ENCODE measurements around the gene CACNB3. TPM values are rescaled to one million over a fixed set of nuclear protein-coding genes. Genes with fewer than 3 reads are reported as not detected.

The CACNB3 gene
- total RNA-seq, 1 donor from 2014 or later = 56.3 TPM

DNA sequence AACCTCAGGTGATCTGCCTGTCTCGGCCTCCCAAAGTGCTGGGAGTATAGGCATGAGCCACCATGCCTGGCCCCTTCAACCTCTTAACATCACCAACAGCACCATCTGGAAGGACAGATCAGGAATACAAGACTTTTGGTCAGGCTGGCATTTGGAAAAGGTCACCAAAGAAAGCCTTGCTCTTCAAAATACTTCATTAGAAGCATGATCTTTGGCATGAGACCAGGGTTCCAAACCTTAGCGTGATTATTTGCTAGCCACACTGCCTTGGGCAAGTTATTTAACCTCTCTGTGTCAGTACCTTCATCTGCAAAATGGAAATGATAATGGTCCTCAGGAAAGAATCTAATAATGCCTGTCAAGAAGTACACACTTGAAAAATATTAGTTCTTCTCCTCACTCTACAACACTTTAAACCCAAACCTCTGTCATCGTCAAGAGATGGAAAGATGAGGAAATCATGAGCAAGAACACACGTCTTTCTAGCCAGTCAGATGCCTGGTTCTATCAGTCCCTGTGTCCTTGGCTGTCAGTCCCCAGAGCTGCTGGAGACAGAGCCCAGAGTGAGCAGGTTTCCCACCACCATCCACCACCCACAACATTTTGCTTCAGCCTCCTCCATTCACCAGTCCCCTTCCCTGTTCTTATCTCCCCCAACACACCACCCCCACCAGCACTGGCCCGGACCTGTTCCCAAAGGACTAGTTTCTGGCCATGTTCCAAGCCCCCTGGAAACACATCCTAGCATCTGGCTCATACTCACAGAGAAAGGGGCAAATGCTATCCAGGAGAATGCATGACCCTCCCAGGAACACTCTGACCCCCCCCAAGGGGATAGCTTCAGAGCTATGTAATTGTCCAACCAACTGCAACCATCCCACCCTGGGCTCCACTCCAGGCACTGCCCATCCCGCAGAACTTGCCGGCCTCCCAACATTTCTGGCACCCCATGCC is 31.4 kb upstream of the CACNB3 start:
- Mint-ChIP-seq H3K4me3 (peak overlapping the region; percentile 94), H3K4me1 (ENCODE audit: unreplicated experiment) (peaks cover 25% of the 10 kb centered on the region), H3K9me3 (no peaks in the 10 kb centered on the region), H3K27ac (peak overlapping the region; percentile 71), H3K36me3 (no peaks in the 10 kb centered on the region), H3K27me3 (no peaks in the 10 kb centered on the region)
- no peak for DNase-seq (ENCODE audit: extremely low spot score, unreplicated experiment)
- TF ChIP-seq, protein P1, sequence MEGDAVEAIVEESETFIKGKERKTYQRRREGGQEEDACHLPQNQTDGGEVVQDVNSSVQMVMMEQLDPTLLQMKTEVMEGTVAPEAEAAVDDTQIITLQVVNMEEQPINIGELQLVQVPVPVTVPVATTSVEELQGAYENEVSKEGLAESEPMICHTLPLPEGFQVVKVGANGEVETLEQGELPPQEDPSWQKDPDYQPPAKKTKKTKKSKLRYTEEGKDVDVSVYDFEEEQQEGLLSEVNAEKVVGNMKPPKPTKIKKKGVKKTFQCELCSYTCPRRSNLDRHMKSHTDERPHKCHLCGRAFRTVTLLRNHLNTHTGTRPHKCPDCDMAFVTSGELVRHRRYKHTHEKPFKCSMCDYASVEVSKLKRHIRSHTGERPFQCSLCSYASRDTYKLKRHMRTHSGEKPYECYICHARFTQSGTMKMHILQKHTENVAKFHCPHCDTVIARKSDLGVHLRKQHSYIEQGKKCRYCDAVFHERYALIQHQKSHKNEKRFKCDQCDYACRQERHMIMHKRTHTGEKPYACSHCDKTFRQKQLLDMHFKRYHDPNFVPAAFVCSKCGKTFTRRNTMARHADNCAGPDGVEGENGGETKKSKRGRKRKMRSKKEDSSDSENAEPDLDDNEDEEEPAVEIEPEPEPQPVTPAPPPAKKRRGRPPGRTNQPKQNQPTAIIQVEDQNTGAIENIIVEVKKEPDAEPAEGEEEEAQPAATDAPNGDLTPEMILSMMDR (conservative IDR thresholded peaks at IDR 0.05) = no peak

DNA sequence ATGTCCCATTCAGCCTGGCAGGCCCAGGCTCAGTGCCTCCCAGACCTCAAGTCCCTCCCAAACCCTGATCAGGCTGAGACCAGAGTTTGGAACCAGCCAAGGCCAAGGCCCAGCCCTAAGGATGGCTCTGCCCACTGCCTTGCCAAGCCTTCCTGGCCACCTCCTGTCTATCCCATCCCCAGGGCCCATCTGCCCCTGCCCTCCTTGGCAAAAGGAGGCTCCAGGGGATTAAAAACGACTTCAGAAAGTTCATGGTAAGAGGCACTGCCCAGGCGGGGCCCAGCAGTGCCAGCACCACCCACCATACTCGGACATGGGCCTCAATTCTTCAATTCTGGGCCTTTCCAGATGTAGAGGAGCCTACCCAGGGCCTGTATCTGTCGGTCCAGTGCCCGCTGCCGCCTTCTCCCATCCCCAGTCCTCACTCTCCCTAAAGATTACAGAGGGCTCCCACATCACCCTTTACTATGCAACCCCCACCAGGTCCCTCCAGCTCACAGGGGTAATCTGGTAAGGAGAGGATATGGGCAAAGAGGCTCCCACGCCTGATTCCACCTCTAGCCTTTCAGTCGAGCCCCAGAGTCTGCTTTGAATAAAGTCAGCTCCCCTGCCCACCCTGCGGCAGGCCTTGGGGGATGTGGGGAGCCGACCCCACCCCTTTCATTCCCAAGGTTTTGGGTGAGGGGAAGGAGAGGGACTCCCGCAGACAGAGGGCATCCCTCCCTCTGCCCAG is 30.3 kb upstream of the CACNB3 start:
- Mint-ChIP-seq H3K4me1 (ENCODE audit: unreplicated experiment) (peaks cover 25% of the 10 kb centered on the region), H3K9me3 (no peaks in the 10 kb centered on the region), H3K27ac (peak overlapping the region; percentile 71), H3K4me3 (peak overlapping the region; percentile 94), H3K27me3 (no peaks in the 10 kb centered on the region), H3K36me3 (no peaks in the 10 kb centered on the region)
- TF ChIP-seq, protein P1 (conservative IDR thresholded peaks at IDR 0.05) = no peak
- no peak for DNase-seq (ENCODE audit: extremely low spot score, unreplicated experiment)

DNA sequence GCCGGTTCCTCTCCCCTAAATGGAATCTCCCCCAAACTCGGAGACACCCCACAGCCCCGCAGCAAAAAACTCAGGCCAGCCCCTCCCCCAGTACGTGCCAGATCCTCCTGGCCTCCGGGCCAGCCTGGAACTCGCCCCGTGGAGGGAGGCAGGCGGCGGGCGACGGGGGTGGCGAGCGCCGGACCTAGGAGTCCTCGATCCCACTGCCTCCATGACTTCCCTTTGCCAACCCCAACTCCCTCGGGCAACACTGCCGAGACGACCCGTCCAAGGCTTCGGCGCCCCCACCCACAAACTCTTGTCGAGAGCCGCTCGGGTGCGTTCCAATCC is 29.8 kb upstream of the CACNB3 start:
- TF ChIP-seq, protein P1 (conservative IDR thresholded peaks at IDR 0.05) = no peak
- Mint-ChIP-seq H3K9me3 (no peaks in the 10 kb centered on the region), H3K27me3 (no peaks in the 10 kb centered on the region), H3K27ac (peak overlapping the region; percentile 71), H3K36me3 (no peaks in the 10 kb centered on the region), H3K4me1 (ENCODE audit: unreplicated experiment) (peaks cover 25% of the 10 kb centered on the region), H3K4me3 (peak overlapping the region; percentile 94)
- no peak for DNase-seq (ENCODE audit: extremely low spot score, unreplicated experiment)

DNA sequence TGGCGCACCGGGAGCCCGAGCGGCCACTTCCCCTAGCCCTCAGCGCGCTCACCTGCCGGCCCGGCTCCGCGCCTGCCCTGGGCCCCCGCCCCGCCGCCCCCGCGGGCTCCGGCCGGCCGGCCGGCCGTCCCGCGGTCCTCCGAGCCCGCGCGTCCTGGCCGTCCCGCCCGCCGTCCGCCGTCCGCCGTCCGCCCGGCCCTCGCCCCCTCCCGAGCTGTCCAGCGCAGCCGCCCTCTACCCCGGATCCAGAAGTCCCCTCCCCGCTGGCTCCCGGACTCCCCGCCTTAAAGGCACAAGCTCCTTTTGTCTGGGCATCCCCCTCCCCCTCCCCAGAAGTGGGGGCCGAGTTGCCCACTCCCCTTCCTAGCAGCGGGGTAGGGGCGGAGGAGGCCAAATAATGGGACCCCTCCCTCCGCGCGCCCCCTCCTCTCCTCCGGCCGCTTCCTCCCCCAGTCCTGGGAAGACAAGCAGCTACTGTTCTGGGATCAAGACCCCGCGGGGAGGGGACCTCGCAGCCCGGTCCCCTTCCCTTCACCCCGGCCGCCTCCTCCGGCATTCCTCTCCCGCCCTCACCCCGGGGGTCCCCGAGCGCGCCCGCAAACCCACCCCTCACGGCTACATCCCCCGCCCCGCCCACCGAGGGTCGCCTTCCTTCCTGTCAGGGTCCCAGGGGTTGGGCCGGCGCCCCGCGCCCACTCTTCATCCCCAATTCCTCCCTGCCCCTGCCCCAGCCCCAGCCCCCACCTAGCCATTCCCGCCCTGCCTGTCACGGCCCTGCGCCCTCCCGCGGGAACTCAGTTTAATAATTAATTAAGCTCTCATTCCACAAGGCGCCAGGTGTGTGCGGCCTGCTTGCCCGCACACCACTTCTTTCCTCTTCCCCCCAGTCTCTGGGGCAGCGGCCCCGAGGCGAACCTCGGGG is 29.2 kb upstream of the CACNB3 start, which contains the start of gene ADCY6:
Gene ADCY6 (minus strand): TSS at position 236 of the 922 bp plus-strand sequence. CDS start 5,655 bp downstream, outside the sequence.
- TF ChIP-seq, protein P1 (conservative IDR thresholded peaks at IDR 0.05) = no peak
- Mint-ChIP-seq H3K4me1 (ENCODE audit: unreplicated experiment) (peaks cover 25% of the 10 kb centered on the region), H3K27ac (peak within 1 kb of the TSS; percentile 76), H3K4me3 (peak within 1 kb of the TSS; percentile 94), H3K9me3 (no peaks in the 10 kb centered on the region), H3K36me3 (no peaks in the 10 kb centered on the region), H3K27me3 (no peaks in the 10 kb centered on the region)
- peak; percentile 77 for DNase-seq (ENCODE audit: extremely low spot score, unreplicated experiment)

DNA sequence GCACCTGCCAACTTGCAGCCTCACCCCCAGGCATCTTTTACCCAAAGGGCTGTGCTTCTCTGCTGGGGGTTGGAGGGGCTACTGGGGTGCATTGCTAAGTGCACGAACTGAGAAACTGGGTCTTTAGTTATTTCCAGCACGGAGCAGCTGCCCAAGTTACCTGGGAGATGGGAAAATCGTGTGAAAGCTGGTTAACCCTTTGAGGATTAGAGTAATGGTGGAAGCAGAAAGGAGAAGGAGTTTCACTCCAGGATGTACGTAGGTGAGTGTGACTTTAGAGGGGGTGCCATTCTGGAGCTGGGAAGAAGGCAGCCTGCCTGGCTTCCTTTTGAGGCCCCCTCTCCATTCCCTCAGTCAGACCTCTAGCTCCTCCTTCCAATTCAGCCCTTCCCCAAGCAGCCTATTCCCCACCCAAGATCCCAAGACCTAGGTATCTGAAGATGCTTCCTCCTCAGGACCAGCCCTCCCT is 28.4 kb upstream of the CACNB3 start:
- peak overlapping the region; percentile 94 for H3K4me3 Mint-ChIP-seq
- TF ChIP-seq, protein P1 (conservative IDR thresholded peaks at IDR 0.05) = no peak
- H3K9me3 Mint-ChIP-seq = no peaks in the 10 kb centered on the region
- no peaks in the 10 kb centered on the region for H3K36me3 Mint-ChIP-seq
- H3K27ac Mint-ChIP-seq = peak overlapping the region; percentile 76
- no peaks in the 10 kb centered on the region for H3K27me3 Mint-ChIP-seq
- H3K4me1 Mint-ChIP-seq (ENCODE audit: unreplicated experiment) = peaks cover 28% of the 10 kb centered on the region
- no peak for DNase-seq (ENCODE audit: extremely low spot score, unreplicated experiment)
